SK-N-MC (cell line): ENCODE results near the gene TOPORS.
A peak's percentile ranks its signal among the peaks of the same experiment; 100 is the strongest.

Source experiments
- DNase-seq: peaks from one replicate; pipeline ENCODE4 v3.0.0-alpha.2; 2011; ENCODE audit warnings: low read depth, low spot score
- H3K27ac ChIP-seq: fragments of 200-600 bp; sonication (generic); 2 replicates; pipeline ENCODE4 v1.5.1; 2016; ENCODE audit warnings: mixed run types
- H3K36me3 ChIP-seq: fragments of 200-600 bp; sonication (generic); 2 replicates; pipeline ENCODE4 v1.6.1; 2017; ENCODE audit warnings: antibody characterized with exemption, low read length, mixed read lengths; ENCODE audit not compliant: insufficient read depth
- H3K4me3 ChIP-seq: fragments of 200-600 bp; sonication (generic); 2 replicates; pipeline ENCODE4 v1.5.1; 2016
- H3K9ac ChIP-seq: fragments of 200-600 bp; sonication (generic); 2 replicates; pipeline ENCODE4 v1.8.0; 2017; ENCODE audit warnings: mixed run types, mixed read lengths; ENCODE audit not compliant: insufficient read length
- H3K9me3 ChIP-seq: fragments of 200-600 bp; sonication (generic); 2 replicates; pipeline ENCODE4 v1.6.1; 2017; ENCODE audit warnings: low read depth, mild to moderate bottlenecking, antibody characterized with exemption, low read length, moderate library complexity, mixed read lengths
- EZH2 ChIP-seq: fragments of 200-600 bp; sonication (generic); IDR thresholded peaks from one replicate; pipeline ENCODE4 v1.6.1; 2017; ENCODE audit warnings: antibody characterized with exemption
- FOXP2 ChIP-seq: optimal IDR thresholded peaks from 2 replicates; pipeline ENCODE3; 2011; ENCODE audit warnings: mild to moderate bottlenecking, moderate library complexity; ENCODE audit not compliant: insufficient read depth; ENCODE audit errors: extremely low read length, control extremely low read depth
- POLR2AphosphoS5 ChIP-seq: IDR thresholded peaks from 2 replicates; pipeline ENCODE4 v1.6.1; 2012; ENCODE audit warnings: mild to moderate bottlenecking, low read depth, low read length, borderline replicate concordance

TOPORS gene

GRCh38 chr9:32571969-32572899 lies 19.8 kb upstream of the TOPORS start:
- Histone ChIP-seq H3K4me3 (peak overlapping the region; percentile 94), H3K27ac (peak overlapping the region; percentile 75), H3K36me3 (peaks cover 20% of the 10 kb centered on the region), H3K9ac (peak overlapping the region; percentile 90), H3K9me3 (no peaks in the 10 kb centered on the region)
- TF ChIP-seq EZH2: no peak
- TF ChIP-seq POLR2AphosphoS5: no peak
- TF ChIP-seq FOXP2: no peak
- peak; percentile 50 for DNase-seq

GRCh38 chr9:32570262-32570661 lies 17.9 kb upstream of the TOPORS start:
- Histone ChIP-seq H3K27ac (no peak overlapping the region), H3K9ac (no peak overlapping the region), H3K36me3 (peaks cover 35% of the 10 kb centered on the region), H3K4me3 (no peak overlapping the region), H3K9me3 (no peaks in the 10 kb centered on the region)
- no peak for DNase-seq
- TF ChIP-seq FOXP2 (no peak), POLR2AphosphoS5 (no peak), EZH2 (no peak)

GRCh38 chr9:32566770-32567169 lies 14.4 kb upstream of the TOPORS start:
- no peak overlapping the region for H3K9ac ChIP-seq
- no peak overlapping the region for H3K27ac ChIP-seq
- no peak overlapping the region for H3K4me3 ChIP-seq
- TF ChIP-seq EZH2 (no peak), FOXP2 (no peak), POLR2AphosphoS5 (no peak)
- DNase-seq: no peak
- no peaks in the 10 kb centered on the region for H3K9me3 ChIP-seq
- H3K36me3 ChIP-seq: peaks cover 44% of the 10 kb centered on the region

GRCh38 chr9:32565967-32566366 lies 13.6 kb upstream of the TOPORS start:
- TF ChIP-seq POLR2AphosphoS5: no peak
- no peak for TF ChIP-seq FOXP2
- no peak for TF ChIP-seq EZH2
- Histone ChIP-seq H3K9ac (no peak overlapping the region), H3K4me3 (no peak overlapping the region), H3K36me3 (peaks cover 44% of the 10 kb centered on the region), H3K9me3 (no peaks in the 10 kb centered on the region), H3K27ac (no peak overlapping the region)
- no peak for DNase-seq

- Histone ChIP-seq H3K4me3 (no peak overlapping the region), H3K9me3 (no peaks in the 10 kb centered on the region), H3K36me3 (peaks cover 3% of the 10 kb centered on the region; the same call in 1 of the 2 replicates), H3K9ac (no peak overlapping the region), H3K27ac (no peak overlapping the region)
- TF ChIP-seq FOXP2: no peak
- TF ChIP-seq POLR2AphosphoS5: no peak
- no peak for TF ChIP-seq EZH2
- no peak for DNase-seq
Observed at GRCh38 chr9:32558408-32558934, 6.1 kb upstream of the TOPORS start.

GRCh38 chr9:32554591-32554990 lies 2.2 kb upstream of the TOPORS start:
- DNase-seq: no peak
- no peaks in the 10 kb centered on the region for H3K9me3 ChIP-seq
- no peak overlapping the region for H3K4me3 ChIP-seq
- H3K36me3 ChIP-seq: peaks cover 9% of the 10 kb centered on the region; the same call in 1 of the 2 replicates
- 0 out of 2 replicates have a peak overlapping the region, but pooled peaks have one; percentile 37 for H3K27ac ChIP-seq
- H3K9ac ChIP-seq: no peak overlapping the region
- TF ChIP-seq POLR2AphosphoS5 (no peak), EZH2 (no peak), FOXP2 (no peak)

GRCh38 chr9:32554107-32554506 lies 1.7 kb upstream of the TOPORS start:
- no peak for DNase-seq
- Histone ChIP-seq H3K9ac (no peak overlapping the region), H3K9me3 (no peaks in the 10 kb centered on the region), H3K4me3 (no peak overlapping the region), H3K27ac (peak overlapping the region; percentile 37; the same call in 1 of the 2 replicates), H3K36me3 (peaks cover 12% of the 10 kb centered on the region; the same call in 1 of the 2 replicates)
- TF ChIP-seq EZH2 (no peak), FOXP2 (no peak), POLR2AphosphoS5 (no peak)

- H3K4me3 ChIP-seq: peak overlapping the region; percentile 97
- DNase-seq: no peak
- TF ChIP-seq EZH2 (no peak), POLR2AphosphoS5 (peak; percentile 2; the same call in 1 of the 2 replicates)
- peaks cover 27% of the 10 kb centered on the region for H3K36me3 ChIP-seq
- H3K9ac ChIP-seq: peak overlapping the region; percentile 98
- H3K27ac ChIP-seq: peak overlapping the region; percentile 97
- no peaks in the 10 kb centered on the region for H3K9me3 ChIP-seq
Observed at GRCh38 chr9:32551276-32552051, 922 bp downstream of the TOPORS start.
